Keratinocyte (primary cell): Measurements from ENCODE around the gene DSCAML1. TPM values are rescaled to one million over a fixed set of nuclear protein-coding genes. Genes with fewer than 3 reads are reported as not detected.

ENCODE experiments used
- DNase-seq: peaks from one replicate; pipeline ENCODE4 v3.0.0-alpha.2; 2011; ENCODE audit warnings: low read depth, missing footprints, low spot score
- FAIRE-seq: peaks from 2 replicates; lab custom pipeline; 2011; peaks lifted over from hg19 to GRCh38; lab: Jason Lieb, UNC
- H2AFZ ChIP-seq: 2 replicates; pipeline ENCODE4 v1.6.0; 2012; ENCODE audit warnings: low read length, control low read depth, inconsistent platforms; ENCODE audit not compliant: control insufficient read depth
- H3K27ac ChIP-seq: 2 replicates; pipeline ENCODE4 v1.5.1; 2011; ENCODE audit warnings: low read length; ENCODE audit not compliant: control insufficient read depth, insufficient read depth
- H3K27me3 ChIP-seq: 3 replicates; pipeline ENCODE4 v1.6.0; 2011; ENCODE audit warnings: low read length; ENCODE audit not compliant: control insufficient read depth, insufficient read depth; ENCODE audit errors: extremely low read depth
- H3K36me3 ChIP-seq, 2 experiments: 2 replicates in 1 of 2; 3 replicates in 1 of 2; pipeline ENCODE4 v1.5.1; 2011; ENCODE audit warnings: low read length in 2 of 2, mild to moderate bottlenecking in 1 of 2; ENCODE audit not compliant: control insufficient read depth in 2 of 2, insufficient read depth in 2 of 2; ENCODE audit errors: extremely low read depth in 1 of 2
- H3K4me1 ChIP-seq: 3 replicates; pipeline ENCODE4 v1.5.1; 2011; ENCODE audit warnings: low read length; ENCODE audit not compliant: control insufficient read depth, insufficient read depth; ENCODE audit errors: extremely low read depth
- H3K4me2 ChIP-seq: 3 replicates; pipeline ENCODE4 v1.6.0; 2011; ENCODE audit warnings: low read depth, low read length; ENCODE audit not compliant: control insufficient read depth, insufficient read depth; ENCODE audit errors: extremely low read depth
- H3K4me3 ChIP-seq, 3 experiments: fragments of 200-600 bp in 1 of 3; sonication (generic) in 1 of 3; 2 replicates in 2 of 3; 3 replicates in 1 of 3; pipeline ENCODE4 v1.5.1; 2011 to 2016; ENCODE audit warnings: low read length in 3 of 3, mild to moderate bottlenecking in 3 of 3, control low read depth in 2 of 3, inconsistent platforms in 1 of 3, low read depth in 1 of 3, mixed read lengths in 1 of 3, mixed run types in 1 of 3, moderate library complexity in 1 of 3; ENCODE audit not compliant: control insufficient read depth in 2 of 3, insufficient read depth in 2 of 3; ENCODE audit errors: extremely low read depth in 1 of 3
- H3K79me2 ChIP-seq: 2 replicates; pipeline ENCODE4 v1.6.0; 2012; ENCODE audit warnings: low read length; ENCODE audit not compliant: control insufficient read depth, insufficient read depth
- H3K9ac ChIP-seq: 3 replicates; pipeline ENCODE4 v1.6.0; 2011; ENCODE audit warnings: low read length; ENCODE audit not compliant: control insufficient read depth, insufficient read depth; ENCODE audit errors: extremely low read depth
- H3K9me1 ChIP-seq: 3 replicates; pipeline ENCODE4 v1.6.0; 2011; ENCODE audit warnings: low read length; ENCODE audit not compliant: control insufficient read depth, insufficient read depth; ENCODE audit errors: extremely low read depth
- H3K9me3 ChIP-seq: 2 replicates; pipeline ENCODE4 v1.5.1; 2012; ENCODE audit warnings: low read depth, low read length; ENCODE audit not compliant: control insufficient read depth
- H4K20me1 ChIP-seq: 3 replicates; pipeline ENCODE4 v1.6.0; 2011; ENCODE audit warnings: low read length; ENCODE audit not compliant: control insufficient read depth, insufficient read depth; ENCODE audit errors: extremely low read depth
- EZH2 ChIP-seq: IDR thresholded peaks from one replicate; pipeline ENCODE4 v1.6.1; 2012; ENCODE audit warnings: inconsistent platforms, mild to moderate bottlenecking, low read length, moderate library complexity
- dilution Hi-C: fragments of 300-500 bp; cut with MboI; formaldehyde crosslinking; loops from one replicate; pipeline ENCODE4 v1.7.0; 2020; ENCODE audit warnings: low sequenced_read_pairs; ENCODE audit not compliant: extremely low pct_ligation_motif_present
- polyA plus RNA-seq, 5 experiments: library from polyadenylated mRNA; depleted of rRNA in 3 of 5; stranded (reverse) in 3 of 5; stranded (forward) in 1 of 5; unstranded in 1 of 5; fragments of >200 nt; gene quantifications; 1 replicate in 1 of 5; 2 replicates in 3 of 5; 3 replicates in 1 of 5; pipeline versions ENCODE4 v1.2.1 to v1.2.3, GENCODE V29; 2011 to 2012; ENCODE audit warnings: missing spikeins in 2 of 5, low read depth in 1 of 5, low replicate concordance in 1 of 5
- TF ChIP-seq, protein P1 (sequence below), 3 experiments: IDR thresholded peaks in 1 of 3; conservative IDR thresholded peaks in 1 of 3; optimal IDR thresholded peaks in 1 of 3; 2 replicates in 2 of 3; 3 replicates in 1 of 3; pipeline versions ENCODE3 to v1.5.1; 2011; ENCODE audit warnings: low read length in 3 of 3, mild to moderate bottlenecking in 3 of 3, moderate library complexity in 2 of 3, control low read depth in 1 of 3, inconsistent platforms in 1 of 3; ENCODE audit not compliant: insufficient read depth in 2 of 3; ENCODE audit errors: extremely low read depth in 1 of 3

The DSCAML1 gene
- polyA plus RNA-seq, 1 donor (not counting 4 experiments of a cell fraction or from before 2014, with no cell fraction given), result not detected

DNA sequence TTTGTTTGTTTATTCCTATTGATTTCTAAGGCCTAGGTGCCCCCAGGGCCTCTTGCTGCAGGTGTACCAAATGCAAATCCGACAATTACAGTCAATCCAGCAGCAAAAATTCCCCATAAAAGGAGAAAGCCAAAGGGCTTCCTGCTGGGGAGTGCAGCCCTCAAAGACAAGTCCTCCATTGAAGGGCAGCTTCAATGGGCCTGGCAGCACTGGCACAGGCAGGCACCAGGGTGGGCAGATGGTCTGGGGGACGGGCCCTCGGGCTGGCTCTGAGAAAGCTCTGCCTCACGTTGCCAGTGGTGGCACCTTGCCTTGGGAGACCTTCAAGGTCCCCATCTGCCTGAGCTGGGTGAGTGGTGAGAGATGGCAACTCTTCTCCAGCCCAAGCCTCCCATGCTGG, 128.0 kb downstream of the DSCAML1 start:
- FAIRE-seq (no peak), DNase-seq (no peak)
- dilution Hi-C loops, result no loop called here
- H3K9ac ChIP-seq, result no peak overlapping the region
- H2AFZ ChIP-seq, result no peak overlapping the region
- H3K4me2 ChIP-seq, result no peak overlapping the region
- no peaks in the 10 kb centered on the region for H3K9me3 ChIP-seq
- no peaks in the 10 kb centered on the region for H4K20me1 ChIP-seq
- no peak overlapping the region for H3K4me3 ChIP-seq
- TF ChIP-seq EZH2, result no peak
- TF ChIP-seq, protein P1, sequence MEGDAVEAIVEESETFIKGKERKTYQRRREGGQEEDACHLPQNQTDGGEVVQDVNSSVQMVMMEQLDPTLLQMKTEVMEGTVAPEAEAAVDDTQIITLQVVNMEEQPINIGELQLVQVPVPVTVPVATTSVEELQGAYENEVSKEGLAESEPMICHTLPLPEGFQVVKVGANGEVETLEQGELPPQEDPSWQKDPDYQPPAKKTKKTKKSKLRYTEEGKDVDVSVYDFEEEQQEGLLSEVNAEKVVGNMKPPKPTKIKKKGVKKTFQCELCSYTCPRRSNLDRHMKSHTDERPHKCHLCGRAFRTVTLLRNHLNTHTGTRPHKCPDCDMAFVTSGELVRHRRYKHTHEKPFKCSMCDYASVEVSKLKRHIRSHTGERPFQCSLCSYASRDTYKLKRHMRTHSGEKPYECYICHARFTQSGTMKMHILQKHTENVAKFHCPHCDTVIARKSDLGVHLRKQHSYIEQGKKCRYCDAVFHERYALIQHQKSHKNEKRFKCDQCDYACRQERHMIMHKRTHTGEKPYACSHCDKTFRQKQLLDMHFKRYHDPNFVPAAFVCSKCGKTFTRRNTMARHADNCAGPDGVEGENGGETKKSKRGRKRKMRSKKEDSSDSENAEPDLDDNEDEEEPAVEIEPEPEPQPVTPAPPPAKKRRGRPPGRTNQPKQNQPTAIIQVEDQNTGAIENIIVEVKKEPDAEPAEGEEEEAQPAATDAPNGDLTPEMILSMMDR (optimal IDR thresholded peaks at IDR 0.05 in 1 of 3, IDR thresholded peaks at IDR 0.05 in 1 of 3, conservative IDR thresholded peaks at IDR 0.05 in 1 of 3; ENCODE audit: extremely low read depth in 1 of 3, insufficient read depth in 2 of 3, low read length in 3 of 3), result no peak
- no peaks in the 10 kb centered on the region for H3K9me1 ChIP-seq
- H3K79me2 ChIP-seq, result no peaks in the 10 kb centered on the region
- H3K27ac ChIP-seq, result no peak overlapping the region
- peaks cover 18% of the 10 kb centered on the region for H3K27me3 ChIP-seq
- no peaks in the 10 kb centered on the region for H3K36me3 ChIP-seq
- no peaks in the 10 kb centered on the region for H3K4me1 ChIP-seq

DNA sequence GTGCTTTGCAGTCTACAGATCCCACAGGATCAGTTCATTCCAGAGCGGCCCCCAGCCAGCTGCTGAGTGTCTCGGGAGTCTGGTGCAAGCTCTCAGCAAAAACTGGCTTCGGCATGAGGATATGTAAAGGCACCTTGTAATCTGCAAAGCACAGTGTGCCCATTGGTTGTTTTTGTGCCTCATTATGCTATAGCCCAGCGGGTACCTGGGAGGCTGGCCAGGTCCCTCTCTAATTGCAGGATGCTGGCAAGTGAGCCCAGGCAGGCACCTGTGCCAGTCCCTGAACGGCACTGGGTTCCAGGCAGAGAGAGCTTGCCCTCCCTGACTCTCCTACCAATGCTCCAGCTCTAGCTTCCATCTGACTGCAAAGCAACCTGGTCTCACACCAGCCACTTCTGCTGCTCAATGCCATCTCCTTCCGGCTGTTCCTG, 128.7 kb downstream of the DSCAML1 start:
- H3K4me3 ChIP-seq, result no peak overlapping the region
- FAIRE-seq (no peak), DNase-seq (no peak)
- no peaks in the 10 kb centered on the region for H3K36me3 ChIP-seq
- H3K4me1 ChIP-seq, result no peaks in the 10 kb centered on the region
- TF ChIP-seq, protein P1 (optimal IDR thresholded peaks at IDR 0.05 in 1 of 3, IDR thresholded peaks at IDR 0.05 in 1 of 3, conservative IDR thresholded peaks at IDR 0.05 in 1 of 3; ENCODE audit: extremely low read depth in 1 of 3, insufficient read depth in 2 of 3, low read length in 3 of 3), result no peak
- TF ChIP-seq EZH2, result no peak
- no peak overlapping the region for H2AFZ ChIP-seq
- no peak overlapping the region for H3K9ac ChIP-seq
- H3K79me2 ChIP-seq, result no peaks in the 10 kb centered on the region
- dilution Hi-C loops, result no loop called here
- no peaks in the 10 kb centered on the region for H3K9me1 ChIP-seq
- H3K27me3 ChIP-seq, result peaks cover 18% of the 10 kb centered on the region
- H3K4me2 ChIP-seq, result no peak overlapping the region
- no peak overlapping the region for H3K27ac ChIP-seq
- no peaks in the 10 kb centered on the region for H3K9me3 ChIP-seq
- no peaks in the 10 kb centered on the region for H4K20me1 ChIP-seq
